Measurements from ENCODE around the gene MVK. TPM values are rescaled to one million over a fixed set of nuclear protein-coding genes. Genes with fewer than 3 reads are reported as not detected.

MVK gene
- polyA plus RNA-seq, 1 of the 3 experiments (the other 2 are of a cell fraction) = 7.0 TPM

Other genes starting within 250 kb of the MVK start
- gene MYO1H, start 225.9 kb upstream of the MVK start, polyA plus RNA-seq (2012; rRNA removed) = not detected in 2 replicates
- gene KCTD10, start 96.5 kb upstream of the MVK start, polyA plus RNA-seq (2012; rRNA removed) = 66.9 and 92.9 TPM in 2 replicates
- 28.6 and 31.9 TPM in 2 replicates for gene UBE3B, start 96.2 kb upstream of the MVK start, polyA plus RNA-seq (2012; rRNA removed)
- gene MMAB, start 290 bp upstream of the MVK start, polyA plus RNA-seq (2012; rRNA removed) = 14.8 and 15.9 TPM in 2 replicates
- 1.6 and 4.2 TPM in 2 replicates for gene FAM222A, start 140.0 kb downstream of the MVK start, polyA plus RNA-seq (2012; rRNA removed)